T-helper 1 cell (primary cell): ENCODE data around the gene MYRIP.
"Not testable (repeated sequence)": the region's sequence is repeated elsewhere in the genome, so short reads cannot be mapped to it uniquely, and the experiment has no call there.

Experiments
- DNase-seq, 5 donors: peaks; one replicate each; pipeline ENCODE4 v3.0.0-alpha.2; 2012 to 2020

Gene MYRIP

GRCh38 chr3:39972508-39972907 is 163.1 kb downstream of the MYRIP start:
- no peak for DNase-seq

GRCh38 chr3:39977058-39977794 is 167.8 kb downstream of the MYRIP start:
- no peak for DNase-seq

GRCh38 chr3:39978308-39978707 is 168.9 kb downstream of the MYRIP start:
- no peak for DNase-seq

- DNase-seq = no peak
These were observed 170.6 kb downstream of the MYRIP start for GRCh38 chr3:39980058-39980457.

GRCh38 chr3:39980781-39981180 is 171.4 kb downstream of the MYRIP start:
- no peak for DNase-seq

- DNase-seq = no peak
These were observed 172.3 kb downstream of the MYRIP start for GRCh38 chr3:39981547-39982184.

- no peak for DNase-seq
These were observed 173.4 kb downstream of the MYRIP start for GRCh38 chr3:39982665-39983357.

GRCh38 chr3:39989746-39990145 is 180.3 kb downstream of the MYRIP start:
- no peak for DNase-seq

GRCh38 chr3:39990532-39990931 is 181.1 kb downstream of the MYRIP start:
- peak in 1 of 5 donors; percentile 20 for DNase-seq

- no peak for DNase-seq
These were observed 199.4 kb downstream of the MYRIP start for GRCh38 chr3:40008796-40009195.

GRCh38 chr3:40009991-40010390 is 200.6 kb downstream of the MYRIP start:
- DNase-seq = no peak

- DNase-seq = no peak
These were observed 203.0 kb downstream of the MYRIP start for GRCh38 chr3:40012381-40012780.

- DNase-seq = no peak
These were observed 207.0 kb downstream of the MYRIP start for GRCh38 chr3:40016391-40016790.

- no peak for DNase-seq
These were observed 209.0 kb downstream of the MYRIP start for GRCh38 chr3:40018369-40018768.

- no peak for DNase-seq
These were observed 210.0 kb downstream of the MYRIP start for GRCh38 chr3:40019376-40019775.

GRCh38 chr3:40020689-40021088 is 211.3 kb downstream of the MYRIP start:
- no peak for DNase-seq

GRCh38 chr3:40021338-40021737 is 211.9 kb downstream of the MYRIP start:
- DNase-seq = no peak

GRCh38 chr3:40022297-40022827 is 213.0 kb downstream of the MYRIP start:
- no peak for DNase-seq

- no peak for DNase-seq
These were observed 215.1 kb downstream of the MYRIP start for GRCh38 chr3:40024526-40024925.

- DNase-seq = not testable (repeated sequence)
These were observed 216.5 kb downstream of the MYRIP start for GRCh38 chr3:40025892-40026291.

GRCh38 chr3:40035177-40035576 is 225.8 kb downstream of the MYRIP start:
- DNase-seq = no peak

- no peak for DNase-seq
These were observed 228.2 kb downstream of the MYRIP start for GRCh38 chr3:40037582-40037981.

GRCh38 chr3:40042752-40043443 is 233.5 kb downstream of the MYRIP start:
- no peak for DNase-seq
